GM23338 (cell line): ENCODE results near the gene ILDR2.

Source experiments
- EZH2 ChIP-seq: fragments of 200-600 bp; sonication (generic); IDR thresholded peaks from one replicate; pipeline ENCODE4 v1.8.0; 2017; ENCODE audit warnings: antibody characterized with exemption, mild to moderate bottlenecking, low read depth; ENCODE audit not compliant: unreplicated experiment
- EZH2phosphoT487 ChIP-seq: fragments of 200-600 bp; sonication (generic); IDR thresholded peaks from one replicate; pipeline ENCODE4 v1.8.1; 2018; ENCODE audit warnings: antibody characterized with exemption; ENCODE audit not compliant: unreplicated experiment
- POLR2AphosphoS5 ChIP-seq: IDR thresholded peaks from 2 replicates; pipeline ENCODE4 v1.6.1; 2016; ENCODE audit warnings: antibody characterized with exemption, low read depth
- TF ChIP-seq, protein P1 (sequence below), 2 experiments: fragments of 200-600 bp in 1 of 2; sonication (generic) in 1 of 2; conservative IDR thresholded peaks; 2 replicates each; pipeline versions ENCODE4 v1.5.1 to v1.6.1; 2016 to 2017; ENCODE audit warnings: antibody characterized with exemption in 2 of 2, low read depth in 2 of 2, mild to moderate bottlenecking in 2 of 2, moderate library complexity in 1 of 2
- TF ChIP-seq, protein P2 (sequence below): IDR thresholded peaks from one replicate; pipeline ENCODE4 v1.6.1; 2018; ENCODE audit warnings: antibody characterized with exemption; ENCODE audit not compliant: unreplicated experiment

DNA sequence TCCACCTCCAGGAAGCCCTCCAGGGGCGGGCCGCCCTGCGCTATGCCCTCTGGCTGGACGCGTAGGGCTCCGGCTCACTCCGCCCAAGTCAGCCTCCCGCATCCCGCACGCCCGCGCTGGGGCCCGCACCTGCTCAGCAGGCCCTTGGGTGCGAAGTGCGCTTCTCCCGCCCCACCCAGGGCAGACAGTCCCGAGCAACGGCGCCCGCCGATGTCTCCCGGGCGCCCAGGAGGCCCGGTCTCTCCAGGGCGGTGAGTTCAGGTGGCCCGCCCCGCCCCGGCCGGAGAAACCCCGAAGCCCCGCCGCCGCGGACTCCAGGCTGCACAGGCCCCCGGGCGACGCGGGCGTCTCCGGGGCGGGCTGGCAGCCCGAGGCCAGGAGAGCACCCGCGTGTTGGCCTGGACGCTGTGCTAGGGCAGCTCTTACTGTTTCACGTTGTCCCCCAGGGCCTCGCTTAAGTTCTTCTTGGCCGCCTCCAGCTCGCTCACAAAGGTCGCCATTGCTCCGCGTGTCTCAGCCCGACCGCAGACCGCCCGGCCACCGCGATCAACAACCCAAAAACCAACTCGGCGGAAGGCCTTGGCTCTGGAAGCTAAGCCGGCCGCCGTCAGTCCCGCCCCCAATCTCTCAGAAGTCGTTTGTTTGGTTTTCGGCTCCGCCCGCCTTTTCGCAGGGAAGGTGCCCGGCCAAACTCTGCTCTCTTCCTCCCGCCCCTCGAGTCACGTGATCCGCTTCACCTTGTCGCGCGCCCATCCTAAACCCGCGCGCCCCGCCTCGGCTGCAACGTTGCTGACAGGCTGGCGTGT, 99.4 kb downstream of the ILDR2 start, which contains the start of gene TADA1:
- TF ChIP-seq POLR2AphosphoS5 (peak; percentile 71), EZH2phosphoT487 (no peak), EZH2 (no peak)
- TF ChIP-seq, protein P1, sequence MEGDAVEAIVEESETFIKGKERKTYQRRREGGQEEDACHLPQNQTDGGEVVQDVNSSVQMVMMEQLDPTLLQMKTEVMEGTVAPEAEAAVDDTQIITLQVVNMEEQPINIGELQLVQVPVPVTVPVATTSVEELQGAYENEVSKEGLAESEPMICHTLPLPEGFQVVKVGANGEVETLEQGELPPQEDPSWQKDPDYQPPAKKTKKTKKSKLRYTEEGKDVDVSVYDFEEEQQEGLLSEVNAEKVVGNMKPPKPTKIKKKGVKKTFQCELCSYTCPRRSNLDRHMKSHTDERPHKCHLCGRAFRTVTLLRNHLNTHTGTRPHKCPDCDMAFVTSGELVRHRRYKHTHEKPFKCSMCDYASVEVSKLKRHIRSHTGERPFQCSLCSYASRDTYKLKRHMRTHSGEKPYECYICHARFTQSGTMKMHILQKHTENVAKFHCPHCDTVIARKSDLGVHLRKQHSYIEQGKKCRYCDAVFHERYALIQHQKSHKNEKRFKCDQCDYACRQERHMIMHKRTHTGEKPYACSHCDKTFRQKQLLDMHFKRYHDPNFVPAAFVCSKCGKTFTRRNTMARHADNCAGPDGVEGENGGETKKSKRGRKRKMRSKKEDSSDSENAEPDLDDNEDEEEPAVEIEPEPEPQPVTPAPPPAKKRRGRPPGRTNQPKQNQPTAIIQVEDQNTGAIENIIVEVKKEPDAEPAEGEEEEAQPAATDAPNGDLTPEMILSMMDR (conservative IDR thresholded peaks at IDR 0.05; ENCODE audit: low read depth in 2 of 2): peak in 1 of 2 experiments; percentile 16; a peak in 1 of 4 replicates
- TF ChIP-seq, protein P2, sequence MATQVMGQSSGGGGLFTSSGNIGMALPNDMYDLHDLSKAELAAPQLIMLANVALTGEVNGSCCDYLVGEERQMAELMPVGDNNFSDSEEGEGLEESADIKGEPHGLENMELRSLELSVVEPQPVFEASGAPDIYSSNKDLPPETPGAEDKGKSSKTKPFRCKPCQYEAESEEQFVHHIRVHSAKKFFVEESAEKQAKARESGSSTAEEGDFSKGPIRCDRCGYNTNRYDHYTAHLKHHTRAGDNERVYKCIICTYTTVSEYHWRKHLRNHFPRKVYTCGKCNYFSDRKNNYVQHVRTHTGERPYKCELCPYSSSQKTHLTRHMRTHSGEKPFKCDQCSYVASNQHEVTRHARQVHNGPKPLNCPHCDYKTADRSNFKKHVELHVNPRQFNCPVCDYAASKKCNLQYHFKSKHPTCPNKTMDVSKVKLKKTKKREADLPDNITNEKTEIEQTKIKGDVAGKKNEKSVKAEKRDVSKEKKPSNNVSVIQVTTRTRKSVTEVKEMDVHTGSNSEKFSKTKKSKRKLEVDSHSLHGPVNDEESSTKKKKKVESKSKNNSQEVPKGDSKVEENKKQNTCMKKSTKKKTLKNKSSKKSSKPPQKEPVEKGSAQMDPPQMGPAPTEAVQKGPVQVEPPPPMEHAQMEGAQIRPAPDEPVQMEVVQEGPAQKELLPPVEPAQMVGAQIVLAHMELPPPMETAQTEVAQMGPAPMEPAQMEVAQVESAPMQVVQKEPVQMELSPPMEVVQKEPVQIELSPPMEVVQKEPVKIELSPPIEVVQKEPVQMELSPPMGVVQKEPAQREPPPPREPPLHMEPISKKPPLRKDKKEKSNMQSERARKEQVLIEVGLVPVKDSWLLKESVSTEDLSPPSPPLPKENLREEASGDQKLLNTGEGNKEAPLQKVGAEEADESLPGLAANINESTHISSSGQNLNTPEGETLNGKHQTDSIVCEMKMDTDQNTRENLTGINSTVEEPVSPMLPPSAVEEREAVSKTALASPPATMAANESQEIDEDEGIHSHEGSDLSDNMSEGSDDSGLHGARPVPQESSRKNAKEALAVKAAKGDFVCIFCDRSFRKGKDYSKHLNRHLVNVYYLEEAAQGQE: no peak
